HG03039 (cell line): ENCODE data around the gene HID1.
"Not testable (repeated sequence)": the region's sequence is repeated elsewhere in the genome, so short reads cannot be mapped to it uniquely, and the experiment has no call there.

ENCODE experiments used
- ATAC-seq: cut with Tn5 transposase; IDR thresholded peaks from one replicate; pipeline ENCODE4 v1.9.1; 2021; ENCODE audit warnings: mild to moderate bottlenecking, moderate library complexity; ENCODE audit not compliant: unreplicated experiment

Gene HID1

GRCh38 chr17:75001915-75002843 is 29.6 kb upstream of the HID1 start:
- ATAC-seq, result no peak

- ATAC-seq, result no peak
These were observed 27.0 kb upstream of the HID1 start for GRCh38 chr17:74999523-74999922.

- no peak for ATAC-seq
These were observed 26.2 kb upstream of the HID1 start for GRCh38 chr17:74998783-74999182.

GRCh38 chr17:74995847-74996246 is 23.3 kb upstream of the HID1 start:
- no peak for ATAC-seq

- no peak for ATAC-seq
These were observed 21.9 kb upstream of the HID1 start for GRCh38 chr17:74994440-74994839.

GRCh38 chr17:74992223-74992622 is 19.7 kb upstream of the HID1 start:
- no peak for ATAC-seq

- no peak for ATAC-seq
These were observed 18.1 kb upstream of the HID1 start for GRCh38 chr17:74990581-74991105.

- peak; percentile 24 for ATAC-seq
These were observed 15.6 kb upstream of the HID1 start for GRCh38 chr17:74987909-74988711.

GRCh38 chr17:74987418-74987908 is 14.9 kb upstream of the HID1 start, which contains the start of gene CDR2L:
CDR2L (plus strand) TSS chr17:74987632; CDS start chr17:74988044, 412 bp downstream.
- ATAC-seq, result peak; percentile 80

- no peak for ATAC-seq
These were observed 13.6 kb upstream of the HID1 start for GRCh38 chr17:74986206-74986576.

GRCh38 chr17:74982663-74983313 is 10.2 kb upstream of the HID1 start:
- ATAC-seq, result not testable (repeated sequence)

GRCh38 chr17:74981979-74982662 is 9.6 kb upstream of the HID1 start:
- ATAC-seq, result no peak

GRCh38 chr17:74981318-74981978 is 8.9 kb upstream of the HID1 start:
- no peak for ATAC-seq

- ATAC-seq, result no peak
These were observed 7.0 kb upstream of the HID1 start for GRCh38 chr17:74979408-74980146.

GRCh38 chr17:74978240-74978639 is 5.7 kb upstream of the HID1 start:
- no peak for ATAC-seq

GRCh38 chr17:74977802-74978201 is 5.2 kb upstream of the HID1 start:
- no peak for ATAC-seq

GRCh38 chr17:74975943-74976342 is 3.4 kb upstream of the HID1 start:
- ATAC-seq, result no peak

- ATAC-seq, result no peak
These were observed 392 bp upstream of the HID1 start for GRCh38 chr17:74972973-74973328.

- no peak for ATAC-seq
These were observed 785 bp downstream of the HID1 start for GRCh38 chr17:74971842-74972106.
